ENCODE measurements around the gene DYNC1H1.
"Not testable (repeated sequence)": the region's sequence is repeated elsewhere in the genome, so short reads cannot be mapped to it uniquely, and the experiment has no call there.

Gene DYNC1H1

DNA sequence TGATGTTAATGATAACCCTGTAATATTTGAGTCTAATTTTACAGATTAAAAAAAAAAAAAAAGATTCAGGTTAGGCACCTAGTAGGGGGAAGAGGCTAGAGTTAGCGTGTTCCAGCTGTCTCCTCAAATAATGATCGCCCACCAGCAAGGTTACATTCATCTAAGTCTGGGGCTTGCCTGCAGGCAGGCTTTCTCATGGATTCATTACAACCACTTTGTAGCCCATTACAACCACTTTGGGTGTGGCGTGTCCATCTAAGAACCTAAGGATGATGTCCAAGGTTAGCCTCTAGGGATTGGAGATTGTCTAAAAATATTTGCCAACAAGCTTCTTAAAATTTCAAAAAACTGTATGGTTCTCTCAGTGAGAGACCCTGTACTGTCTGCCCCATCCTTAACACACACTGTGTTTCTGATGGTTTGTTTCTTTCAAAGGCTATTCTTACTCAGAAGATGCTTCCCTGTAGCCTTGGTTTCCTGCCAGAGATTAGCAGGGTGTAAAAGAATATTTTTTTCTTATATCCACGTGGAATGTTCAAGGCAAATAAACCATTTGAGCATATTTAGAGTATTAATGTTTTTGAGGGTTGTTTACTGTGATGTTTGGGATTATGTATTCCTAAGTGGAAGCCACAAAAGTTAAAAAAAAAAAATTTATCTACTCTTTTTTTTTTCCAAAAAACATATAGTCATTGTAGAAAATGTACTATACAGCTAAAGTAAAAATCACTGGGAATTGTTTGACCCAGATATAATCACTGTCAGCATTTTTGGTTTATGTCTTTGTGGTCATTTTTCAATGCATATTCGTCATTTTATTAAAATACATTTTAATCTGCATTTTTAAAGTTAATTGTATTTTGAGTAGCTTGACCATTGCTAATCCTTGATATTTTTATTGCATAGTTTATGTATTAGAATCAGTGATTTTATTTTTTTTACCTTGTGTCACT lies 1.7 kb downstream of the DYNC1H1 start:
- DNase-seq = no peak

DNA sequence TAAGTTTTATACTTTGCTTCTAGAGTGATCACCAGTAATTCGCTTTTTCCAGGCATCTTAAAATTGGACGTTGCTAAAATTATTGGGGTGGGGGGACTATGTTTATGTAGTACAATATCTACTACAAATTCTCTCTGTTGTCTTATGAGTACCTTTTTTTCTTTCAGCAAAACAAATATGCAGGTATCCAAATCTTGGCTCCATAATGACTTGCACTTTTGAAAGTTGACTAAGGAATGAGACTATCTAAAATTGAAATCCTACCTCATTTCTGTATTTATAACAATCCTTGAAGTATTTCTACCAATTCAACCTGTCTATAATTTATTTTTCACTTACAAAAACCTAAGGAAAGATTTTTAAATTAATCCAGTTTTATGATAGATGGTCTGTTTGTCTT lies 2.4 kb downstream of the DYNC1H1 start:
- no peak for DNase-seq

DNA sequence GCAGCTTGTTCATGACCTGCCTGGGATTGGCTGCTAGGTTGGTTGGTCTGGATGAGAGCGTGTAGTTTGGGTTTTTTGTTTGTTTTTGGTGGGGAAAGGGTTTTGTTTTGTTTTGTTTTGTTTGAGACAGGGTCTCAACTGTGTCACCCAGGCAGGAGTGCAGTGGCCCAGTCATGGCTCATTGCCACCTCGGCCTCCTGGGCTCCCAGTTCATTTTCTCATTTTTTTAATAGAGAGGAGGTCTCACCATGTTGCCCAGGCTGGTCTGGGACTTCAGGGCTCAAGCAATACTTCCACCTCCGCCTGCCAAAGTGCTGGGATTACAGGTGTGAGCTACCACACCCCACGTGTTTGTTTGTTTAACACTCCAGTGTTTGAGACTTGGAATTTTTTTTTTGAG lies 3.8 kb downstream of the DYNC1H1 start:
- DNase-seq = no peak

DNA sequence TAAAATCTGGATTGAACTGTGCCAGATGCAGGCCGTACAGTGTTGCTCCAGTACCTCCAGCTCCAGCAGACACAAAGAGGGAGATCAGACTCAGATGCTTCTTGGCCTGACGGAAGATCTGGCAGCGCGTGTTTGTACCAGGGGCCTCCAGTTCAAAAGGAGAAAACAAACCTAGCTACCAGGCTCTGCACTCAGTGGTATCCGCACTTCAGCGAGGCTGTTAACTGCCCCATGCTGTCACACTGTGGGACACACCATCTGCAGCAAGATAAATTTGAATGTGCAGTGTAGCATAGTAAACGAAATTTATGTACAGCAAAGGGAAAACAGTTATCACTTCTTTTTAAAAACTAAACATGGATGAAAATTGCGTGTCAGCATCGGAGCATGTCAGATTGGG lies 5.1 kb downstream of the DYNC1H1 start:
- DNase-seq = no peak

DNA sequence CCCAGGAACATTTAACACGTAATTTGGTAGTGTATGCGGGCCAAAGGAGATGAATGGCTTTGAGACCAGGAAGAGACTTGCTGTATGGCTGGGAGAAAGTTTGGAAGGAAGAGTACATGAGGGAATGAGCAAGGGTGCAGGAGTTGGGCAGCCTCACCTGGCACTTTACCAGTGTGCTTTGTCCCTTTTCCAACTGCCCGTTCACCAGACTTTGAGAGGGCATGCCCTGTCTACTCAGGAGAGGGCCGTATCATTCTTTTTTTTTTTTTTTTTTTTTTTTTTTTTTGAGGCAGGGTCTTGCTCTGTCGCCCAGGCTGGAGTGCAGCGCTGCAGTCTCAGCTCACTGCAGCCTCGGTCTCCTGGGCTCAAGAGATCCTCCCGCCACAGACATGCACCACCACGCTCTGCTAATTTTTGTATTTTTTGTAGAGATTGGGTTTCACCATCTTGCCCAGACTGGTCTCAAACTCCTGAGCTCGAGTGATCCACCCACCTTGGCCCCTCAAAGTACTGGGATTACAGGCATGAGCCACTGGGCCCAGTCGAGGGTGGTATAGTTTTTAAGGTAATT lies 6.5 kb downstream of the DYNC1H1 start:
- DNase-seq = no peak

DNA sequence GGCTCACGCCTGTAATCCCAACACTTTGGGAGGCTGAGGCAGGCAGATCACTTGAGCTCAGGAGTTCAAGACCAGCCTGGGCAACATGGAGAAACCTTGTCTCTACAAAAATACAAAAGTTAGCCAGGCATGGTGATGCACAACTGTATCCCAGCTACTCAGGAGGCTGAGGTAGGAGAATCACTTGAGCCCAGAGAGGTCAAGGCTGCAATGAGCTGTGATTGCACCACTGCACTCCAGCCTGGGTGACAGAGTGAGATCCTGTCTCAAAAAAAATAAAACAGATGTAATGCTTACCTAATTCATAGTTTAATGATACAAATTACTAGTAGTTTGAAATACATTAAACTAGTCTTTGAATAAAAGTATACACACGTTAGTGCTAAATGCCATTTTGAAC lies 7.1 kb downstream of the DYNC1H1 start:
- not testable (repeated sequence) for DNase-seq

DNA sequence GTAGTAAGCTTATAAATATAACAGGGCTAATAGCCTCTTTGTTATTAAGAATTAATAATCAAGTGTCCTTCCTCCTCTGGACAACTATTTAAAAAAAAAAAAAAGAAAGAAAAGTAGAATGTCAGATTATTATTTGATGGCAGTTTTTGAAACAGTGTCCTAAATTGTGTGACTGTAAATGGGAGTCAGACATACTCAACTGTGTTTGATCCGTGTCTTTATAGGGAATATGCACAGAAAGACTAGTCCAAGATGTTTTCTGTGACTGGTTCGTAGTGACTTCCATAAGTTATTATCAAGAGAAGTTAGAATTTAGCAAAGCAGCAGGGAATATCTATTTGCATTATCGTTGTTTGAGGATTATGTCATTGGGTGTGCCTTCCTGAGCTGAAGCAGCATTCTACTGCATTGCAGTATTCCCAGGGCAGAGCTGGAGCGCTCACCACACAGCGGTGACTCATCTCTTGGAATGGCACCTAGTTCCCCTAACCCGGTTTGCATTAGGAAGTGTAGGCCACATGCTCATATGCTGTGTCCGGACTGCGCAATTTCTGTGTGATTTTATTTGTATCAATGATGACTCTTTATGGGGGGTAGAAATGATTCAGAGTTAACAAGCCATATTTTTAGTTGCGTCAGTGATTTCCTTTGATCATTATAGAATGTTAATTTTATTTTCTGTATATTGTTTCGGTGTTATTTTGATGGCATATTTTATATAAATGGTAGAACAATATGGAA lies 7.9 kb downstream of the DYNC1H1 start:
- no peak for DNase-seq

DNA sequence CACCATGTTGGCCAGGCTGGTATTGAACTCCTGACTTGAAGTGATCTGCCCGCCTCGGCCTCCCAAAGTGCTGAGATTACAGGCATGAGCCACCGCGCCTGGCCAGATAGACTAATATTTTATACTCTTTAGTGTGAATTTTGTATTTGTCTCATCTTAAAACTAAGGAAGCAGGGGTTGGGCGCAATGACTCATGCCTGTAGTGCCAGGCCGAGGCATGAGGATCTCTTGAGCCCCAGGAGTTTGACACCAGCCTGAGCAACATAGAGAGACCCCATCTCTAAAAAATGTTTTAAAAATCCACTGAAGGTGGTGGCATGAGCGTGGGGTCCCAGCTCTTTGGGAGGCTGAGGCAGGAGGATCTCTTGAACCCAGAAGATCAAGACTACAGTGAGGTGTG lies 9.0 kb downstream of the DYNC1H1 start:
- DNase-seq = no peak

DNA sequence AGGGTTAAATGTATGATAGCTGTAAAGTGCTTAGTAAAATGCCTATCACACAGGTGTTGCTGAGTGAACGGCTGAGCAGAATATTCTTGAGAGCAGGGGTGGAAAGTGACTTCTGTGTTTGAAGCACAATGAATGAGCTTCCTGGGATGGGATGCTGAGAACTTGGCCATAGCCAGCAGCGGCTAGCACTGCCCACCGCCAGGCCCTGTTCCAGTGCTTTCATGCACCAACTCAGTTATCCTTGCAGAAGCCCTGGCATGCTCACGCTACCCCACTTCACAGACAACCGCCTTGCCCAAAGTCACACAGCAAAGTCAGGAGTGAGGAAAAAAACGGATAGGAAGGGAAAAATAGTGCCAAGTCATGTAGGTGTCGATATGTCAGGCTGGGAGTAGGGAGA lies 10.9 kb downstream of the DYNC1H1 start:
- DNase-seq = no peak

DNA sequence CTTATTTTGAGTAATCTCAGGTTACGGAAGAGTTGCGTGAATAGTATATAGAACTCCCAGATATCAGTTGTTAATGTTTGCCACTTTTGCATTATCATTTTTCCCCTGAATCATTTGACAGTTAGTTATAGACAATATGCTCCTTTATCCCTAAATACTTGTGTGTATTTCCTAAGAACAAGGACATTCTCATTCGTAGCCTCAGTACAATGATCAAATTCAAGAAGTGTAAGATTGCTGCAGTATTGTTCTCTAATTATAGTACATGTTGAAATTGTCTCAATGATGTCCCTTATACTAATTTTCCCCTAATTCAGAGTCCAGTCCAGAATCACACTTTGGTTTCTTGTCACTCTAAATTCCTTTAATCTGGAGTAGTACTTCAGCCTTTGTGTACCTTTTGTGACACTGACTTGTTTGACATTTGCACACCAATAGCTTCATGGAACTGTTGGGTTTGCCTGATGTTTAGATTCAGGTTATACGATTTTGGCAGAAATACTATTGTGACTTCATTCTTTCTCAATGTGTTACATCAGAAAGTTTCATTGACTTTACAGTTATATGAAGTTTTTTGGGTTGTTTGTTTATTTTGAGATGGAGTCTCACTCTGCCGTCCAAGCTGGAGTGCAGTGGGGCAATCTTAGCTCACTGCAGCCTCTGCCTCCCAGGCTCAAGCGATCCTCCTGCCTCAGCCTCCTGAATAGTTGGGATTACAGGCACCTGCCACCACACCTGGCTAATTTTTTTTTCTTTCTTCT lies 13.1 kb downstream of the DYNC1H1 start:
- DNase-seq = no peak

DNA sequence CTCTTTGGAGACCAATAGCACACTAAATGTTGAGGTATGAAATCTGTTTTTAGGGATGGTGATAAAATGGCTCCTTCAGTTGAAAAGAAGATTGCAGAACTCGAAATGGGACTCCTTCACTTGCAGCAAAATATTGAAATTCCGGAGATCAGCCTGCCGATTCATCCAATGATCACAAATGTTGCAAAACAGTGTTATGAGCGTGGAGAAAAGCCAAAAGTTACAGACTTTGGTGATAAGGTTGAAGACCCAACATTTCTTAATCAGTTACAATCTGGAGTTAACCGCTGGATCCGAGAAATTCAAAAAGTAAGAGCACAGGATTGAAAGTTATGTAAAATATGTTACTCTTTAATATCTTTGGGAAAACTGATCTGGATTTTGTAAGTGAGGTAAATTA lies 15.3 kb downstream of the DYNC1H1 start:
- DNase-seq = no peak

DNA sequence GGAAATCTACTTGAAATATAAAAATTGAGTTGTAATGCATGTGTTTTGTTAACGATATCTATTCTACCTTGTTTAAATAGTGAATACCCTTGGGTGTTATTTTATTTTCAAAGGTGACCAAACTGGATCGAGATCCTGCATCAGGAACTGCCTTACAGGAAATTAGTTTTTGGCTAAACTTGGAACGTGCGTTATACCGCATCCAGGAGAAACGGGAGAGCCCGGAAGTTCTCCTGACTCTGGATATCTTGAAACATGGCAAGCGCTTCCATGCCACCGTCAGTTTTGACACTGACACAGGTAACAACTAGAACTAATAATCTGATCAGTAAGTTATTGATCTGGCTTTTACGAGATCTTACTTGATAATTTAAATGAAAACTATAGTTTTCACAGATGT lies 15.9 kb downstream of the DYNC1H1 start:
- DNase-seq = no peak

DNA sequence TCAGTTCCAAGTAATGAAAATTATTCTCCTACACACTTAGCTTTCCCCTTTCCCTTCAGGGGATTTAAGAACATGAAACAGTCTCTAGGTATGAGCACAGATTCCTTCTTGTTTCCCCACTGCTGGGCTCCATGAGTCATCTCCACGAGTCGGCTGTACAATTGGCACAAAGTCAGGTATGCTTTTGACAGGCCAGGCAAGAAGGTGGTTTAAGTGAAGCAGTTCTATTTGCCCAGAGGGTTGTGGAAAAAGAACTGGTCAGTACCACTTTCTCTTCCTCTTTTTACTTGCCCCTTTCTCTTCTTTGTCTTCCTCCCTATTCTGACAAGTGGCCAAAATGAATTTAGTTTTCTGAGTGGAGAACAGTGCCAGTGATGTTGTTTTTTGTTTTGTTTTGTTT lies 16.3 kb downstream of the DYNC1H1 start:
- DNase-seq = no peak

DNA sequence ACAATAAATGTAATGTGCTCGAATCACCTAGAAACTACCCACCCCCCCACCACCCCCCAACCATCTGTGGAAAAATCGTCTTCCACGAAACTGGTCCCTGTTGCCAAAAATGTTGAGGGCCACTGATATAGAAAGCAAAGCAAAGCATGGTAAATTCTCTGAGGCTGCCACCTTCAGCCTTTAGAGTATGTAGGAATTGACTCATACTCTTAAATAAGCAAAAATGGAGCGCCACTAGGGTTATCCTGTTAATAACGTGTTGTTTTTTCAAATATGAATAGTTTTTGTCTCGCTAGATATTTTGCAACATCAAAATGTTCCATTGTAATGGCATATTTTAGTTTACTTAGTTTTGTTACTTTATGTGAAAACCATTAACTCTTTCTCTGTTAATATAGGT lies 18.2 kb downstream of the DYNC1H1 start:
- no peak for DNase-seq

DNA sequence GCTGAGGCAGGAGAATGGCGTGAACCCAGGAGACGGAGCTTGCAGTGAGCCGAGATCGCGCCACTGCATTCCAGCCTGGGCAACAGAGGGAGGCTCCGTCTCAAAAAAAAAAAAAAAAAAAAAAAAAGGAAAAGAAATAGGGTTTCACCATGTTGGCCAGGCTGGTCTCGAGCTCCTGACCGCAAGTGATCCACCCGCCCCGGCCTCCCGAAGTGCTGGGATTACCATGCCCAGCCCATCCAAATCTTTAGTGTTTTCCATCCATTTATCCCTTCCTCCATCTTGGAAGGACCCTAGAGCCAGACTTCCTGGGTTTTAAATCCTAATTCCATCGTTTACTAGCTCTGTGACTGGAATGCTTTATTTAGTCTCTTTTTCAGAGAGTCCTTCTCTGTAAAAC lies 20.5 kb downstream of the DYNC1H1 start:
- DNase-seq = not testable (repeated sequence)

DNA sequence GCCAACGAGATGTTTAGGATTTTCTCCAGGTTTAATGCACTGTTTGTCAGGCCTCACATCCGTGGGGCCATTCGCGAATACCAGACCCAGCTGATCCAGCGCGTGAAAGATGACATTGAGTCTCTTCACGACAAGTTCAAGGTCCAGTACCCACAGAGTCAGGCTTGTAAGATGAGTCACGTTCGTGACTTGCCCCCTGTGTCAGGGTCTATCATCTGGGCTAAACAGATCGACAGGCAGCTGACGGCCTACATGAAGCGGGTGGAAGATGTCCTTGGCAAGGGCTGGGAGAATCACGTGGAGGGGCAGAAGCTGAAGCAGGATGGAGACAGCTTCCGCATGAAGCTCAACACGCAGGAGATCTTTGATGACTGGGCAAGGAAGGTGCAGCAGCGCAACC lies 21.6 kb downstream of the DYNC1H1 start:
- DNase-seq = no peak

DNA sequence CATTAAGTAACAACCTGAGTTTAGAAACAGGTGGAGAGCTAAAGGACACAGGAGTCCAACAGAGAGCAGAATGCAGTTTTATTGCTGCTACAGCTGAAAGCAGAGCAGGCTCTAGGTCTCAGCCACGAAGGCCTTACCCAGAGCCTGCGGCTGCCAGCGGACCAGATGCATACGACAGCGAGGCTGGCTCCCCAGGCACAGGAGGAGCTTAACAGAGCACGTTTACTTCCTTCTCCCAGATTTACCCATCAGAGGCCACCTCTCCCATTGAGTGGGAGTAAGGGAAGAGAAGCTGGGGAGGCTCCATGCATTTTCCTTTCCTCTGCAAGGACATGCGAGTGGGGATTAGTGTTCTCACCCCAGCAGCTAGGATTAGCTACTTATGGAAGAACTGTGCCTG lies 22.6 kb downstream of the DYNC1H1 start:
- DNase-seq = no peak

DNA sequence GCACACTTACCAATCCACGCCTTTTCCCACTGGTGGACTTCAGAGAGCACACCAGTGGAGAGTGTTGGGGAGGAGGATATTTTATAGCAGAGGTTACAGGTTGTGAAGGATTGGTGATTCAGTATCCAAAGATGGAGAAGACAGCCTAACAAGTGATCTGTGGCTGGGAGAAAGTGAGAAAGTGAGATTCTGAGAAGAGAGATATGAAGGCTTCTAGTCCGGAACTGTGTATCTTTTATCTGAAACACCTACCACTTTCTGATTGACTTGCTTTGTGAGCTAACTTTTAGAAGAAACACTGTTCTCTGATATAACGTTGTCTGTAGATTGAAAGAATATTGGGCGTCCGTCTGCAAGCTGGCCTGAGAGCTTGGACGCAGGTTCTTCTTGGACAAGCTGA lies 24.0 kb downstream of the DYNC1H1 start:
- DNase-seq = no peak

DNA sequence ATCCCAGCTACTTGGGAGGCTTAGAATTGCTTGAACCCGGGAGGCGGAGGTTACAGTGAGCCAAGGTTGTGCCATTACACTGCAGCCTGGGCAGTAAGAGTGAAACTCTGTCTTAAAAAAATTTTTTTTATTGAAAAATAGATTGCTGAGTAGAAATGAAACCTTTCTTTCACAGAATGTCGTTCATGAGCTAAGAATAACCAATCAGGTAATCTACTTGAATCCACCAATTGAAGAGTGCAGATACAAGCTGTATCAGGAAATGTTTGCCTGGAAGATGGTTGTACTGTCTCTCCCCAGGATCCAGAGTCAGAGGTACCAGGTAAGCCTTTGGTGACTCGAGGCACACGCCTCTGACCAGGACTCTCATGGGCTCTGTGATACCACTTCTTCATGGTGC lies 27.0 kb downstream of the DYNC1H1 start:
- DNase-seq = no peak

DNA sequence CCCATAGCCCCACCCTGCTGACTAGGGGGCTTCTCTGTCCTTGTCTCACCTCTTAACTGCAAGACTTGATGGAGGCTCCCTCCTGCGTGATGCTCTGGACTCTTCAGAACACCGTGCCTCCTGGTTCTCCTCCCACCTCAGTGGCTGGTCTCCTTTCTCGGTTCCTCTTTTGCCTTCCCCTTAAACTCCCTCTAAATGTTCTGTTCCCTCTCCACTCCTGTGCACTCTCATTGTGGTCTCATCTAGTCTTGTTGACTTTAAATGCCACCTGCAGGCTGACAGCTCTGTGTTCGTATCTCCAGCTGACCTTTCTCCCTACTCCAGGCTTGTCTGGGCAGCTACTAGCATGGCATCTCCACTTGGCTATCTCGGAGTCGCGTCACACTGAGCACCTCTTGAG lies 28.3 kb downstream of the DYNC1H1 start:
- no peak for DNase-seq

DNA sequence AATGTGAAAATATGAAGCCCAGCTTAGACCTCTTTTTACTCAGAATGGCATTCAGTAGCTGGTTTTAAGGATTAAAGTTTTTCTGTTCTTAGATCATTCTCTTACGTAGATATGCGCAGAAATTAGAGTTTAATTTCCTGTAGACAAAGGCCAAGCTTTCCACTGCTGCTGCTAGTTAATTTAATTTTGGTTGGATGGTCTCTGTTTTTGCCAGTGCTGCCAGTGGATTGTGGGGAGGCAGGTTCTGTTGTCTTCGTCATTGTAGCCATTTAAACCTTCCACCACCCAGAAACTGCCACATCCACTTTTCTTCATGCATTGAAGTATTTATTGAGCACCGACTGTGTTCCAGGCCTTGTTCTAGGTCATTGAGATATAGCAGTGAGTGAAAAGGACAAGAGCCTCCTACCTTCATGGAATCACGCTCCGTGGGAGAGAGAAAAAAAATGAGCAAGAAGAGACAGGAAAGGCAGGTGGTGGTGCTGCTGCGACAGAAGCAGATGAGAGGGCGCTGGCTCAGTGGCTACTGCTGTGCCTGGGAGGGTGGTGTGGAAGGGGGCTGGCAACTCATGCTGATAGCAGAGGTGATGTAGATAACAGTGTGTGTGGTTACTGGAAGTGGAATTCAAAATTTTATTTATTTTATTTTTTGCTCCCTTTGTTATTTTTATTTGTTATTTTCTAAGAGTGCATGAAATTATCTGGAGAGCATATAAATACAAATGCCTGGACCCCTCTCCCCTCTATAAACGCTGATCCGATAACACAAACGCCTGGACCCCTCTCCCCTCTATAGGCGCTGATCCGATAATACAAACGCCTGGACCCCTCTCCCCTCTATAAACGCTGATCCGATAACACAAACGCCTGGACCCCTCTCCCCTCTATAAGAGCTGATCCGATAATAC lies 33.3 kb downstream of the DYNC1H1 start:
- DNase-seq = no peak

DNA sequence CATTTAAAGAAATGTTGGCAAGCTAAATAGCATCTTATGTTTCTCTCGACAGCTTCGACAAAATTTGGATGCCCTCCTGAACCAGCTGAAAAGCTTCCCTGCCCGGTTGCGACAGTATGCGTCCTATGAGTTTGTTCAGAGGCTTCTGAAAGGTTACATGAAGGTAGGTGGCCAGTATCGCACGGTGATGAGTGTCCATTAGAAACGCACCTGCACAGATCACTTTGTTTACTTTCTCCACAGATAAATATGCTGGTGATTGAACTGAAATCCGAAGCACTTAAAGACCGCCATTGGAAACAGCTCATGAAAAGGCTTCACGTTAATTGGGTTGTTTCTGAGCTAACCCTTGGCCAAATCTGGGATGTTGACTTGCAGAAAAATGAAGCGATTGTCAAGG lies 36.5 kb downstream of the DYNC1H1 start:
- DNase-seq = no peak
